ENCODE results near the gene NT5DC4.
A peak's percentile ranks its signal among the peaks of the same experiment; 100 is the strongest.

Gene NT5DC4

GRCh38 chr2:112724591-112725525 is 4.0 kb downstream of the NT5DC4 start:
- no peak for DNase-seq

DNA sequence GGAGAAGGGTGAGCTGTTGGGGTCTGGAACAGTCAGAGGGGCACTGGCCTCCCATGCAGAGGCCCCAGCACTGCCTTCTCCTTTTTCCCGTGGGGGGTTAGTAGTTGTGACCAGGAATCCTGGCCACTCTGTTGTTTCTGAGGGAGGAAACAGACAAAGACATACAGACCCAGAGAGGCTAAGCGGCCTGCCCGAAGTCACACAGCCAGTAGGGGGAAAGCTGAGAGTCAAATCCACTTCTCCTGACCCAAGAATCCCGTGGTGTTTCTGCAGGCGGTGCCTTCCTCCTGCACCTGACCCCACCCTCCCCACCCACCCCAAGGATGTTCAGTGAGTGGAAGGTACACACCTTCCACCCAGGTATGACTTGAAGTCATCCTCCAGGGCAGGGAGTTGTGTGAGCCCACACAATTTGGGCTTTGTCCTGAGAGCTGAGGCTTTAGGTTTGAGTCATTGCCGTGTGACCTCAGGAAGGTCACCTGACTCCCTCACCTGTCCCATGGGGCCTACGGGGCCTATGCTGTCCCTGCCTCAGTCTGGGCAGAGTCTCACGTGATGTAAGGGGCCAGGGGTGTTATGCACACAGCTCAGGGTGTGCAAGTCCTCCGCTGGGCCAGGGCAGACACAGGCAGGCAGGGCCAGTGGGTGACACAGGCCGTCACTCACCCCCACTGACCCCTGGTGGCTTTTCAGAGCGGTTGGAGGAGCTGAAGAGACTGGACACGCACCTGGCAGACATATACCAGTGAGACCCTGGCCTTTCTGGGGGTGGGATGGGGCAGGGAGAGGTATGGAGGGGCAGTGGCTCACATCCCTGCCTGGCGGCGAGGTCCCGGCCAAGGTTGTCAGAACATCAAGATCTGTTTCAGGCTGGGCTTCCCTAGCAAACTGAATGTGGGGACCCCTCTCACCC is 5.0 kb downstream of the NT5DC4 start:
- DNase-seq: no peak

- peak; percentile 72 for DNase-seq
These were observed 5.8 kb downstream of the NT5DC4 start for GRCh38 chr2:112726487-112727190.

- DNase-seq: no peak
These were observed 6.6 kb downstream of the NT5DC4 start for GRCh38 chr2:112727276-112728028.

DNA sequence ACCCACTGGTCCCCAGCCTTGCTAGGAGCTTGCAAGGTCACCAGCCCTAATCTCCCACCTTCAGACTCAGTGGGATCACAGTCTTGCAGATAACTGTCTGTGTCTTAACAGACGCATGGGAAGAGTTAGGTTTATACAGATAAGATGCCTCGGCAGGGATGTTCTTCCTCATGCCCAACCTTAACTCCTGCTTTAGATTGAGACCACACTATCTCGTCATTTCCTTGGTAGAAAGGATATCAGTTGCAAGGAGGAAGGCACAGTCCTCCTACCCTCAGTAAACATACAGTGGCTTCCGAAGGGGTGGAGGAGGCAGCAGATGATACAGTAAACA is 7.2 kb downstream of the NT5DC4 start:
- no peak for DNase-seq

DNA sequence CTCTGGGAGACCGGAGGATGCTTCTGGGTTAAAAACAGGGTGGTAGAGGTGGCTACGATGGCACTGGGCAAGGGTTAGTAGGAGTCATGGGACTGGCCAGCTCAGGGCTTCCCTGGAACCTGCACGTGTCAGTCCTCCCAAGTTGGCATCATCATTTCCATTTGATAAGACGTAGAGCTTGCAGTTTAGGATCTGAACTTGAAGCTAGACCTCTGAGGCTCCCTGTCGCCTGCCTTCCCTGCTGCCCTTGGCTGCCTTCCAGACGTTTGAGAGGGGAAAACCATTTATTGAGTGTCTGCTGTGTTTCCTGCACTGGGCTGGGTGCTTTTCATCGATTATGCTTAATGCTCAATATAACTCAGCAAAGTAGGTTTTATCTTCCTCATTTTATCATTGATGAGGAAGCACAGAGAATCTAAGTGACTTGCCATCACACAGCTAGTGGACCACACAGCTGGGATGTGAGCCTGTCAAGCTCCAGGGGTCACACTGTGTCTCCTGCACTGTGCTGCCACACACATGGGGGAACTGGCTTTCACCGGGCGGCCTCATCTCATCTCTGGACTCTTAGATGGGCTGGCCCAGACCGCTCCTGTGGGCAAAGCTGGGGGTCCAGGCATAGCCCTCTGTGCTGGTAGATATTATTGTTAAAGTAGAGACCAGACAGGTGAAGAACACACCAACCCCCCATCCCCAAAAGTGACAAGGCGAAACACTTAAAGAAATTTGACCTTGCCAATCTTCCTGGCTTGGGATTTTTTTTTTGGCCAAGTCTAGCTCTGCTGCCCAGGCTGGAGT is 7.8 kb downstream of the NT5DC4 start:
- no peak for DNase-seq

GRCh38 chr2:112730216-112730615 is 9.4 kb downstream of the NT5DC4 start:
- DNase-seq: no peak

DNA sequence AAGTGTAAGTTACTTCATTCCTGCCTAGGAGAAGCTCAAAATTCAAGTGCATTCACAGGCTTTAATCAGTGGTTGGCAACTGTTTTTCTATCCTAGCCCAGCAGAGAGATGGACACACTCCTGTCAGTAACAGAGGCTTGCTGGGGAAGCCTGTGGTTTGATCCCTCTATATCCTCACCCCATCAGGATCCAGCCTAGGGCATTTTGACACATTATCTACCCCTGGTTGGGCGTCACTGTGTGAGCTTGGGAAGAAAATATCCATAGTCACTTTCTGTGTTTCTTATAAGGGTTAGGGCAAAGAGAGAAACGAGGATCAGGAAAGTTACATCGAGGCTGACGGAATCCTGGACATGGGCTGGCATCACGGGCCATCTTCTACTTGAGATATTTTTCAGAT is 10.0 kb downstream of the NT5DC4 start:
- no peak for DNase-seq

GRCh38 chr2:112731479-112731878 is 10.7 kb downstream of the NT5DC4 start:
- no peak for DNase-seq

GRCh38 chr2:112733456-112733855 is 12.6 kb downstream of the NT5DC4 start:
- no peak for DNase-seq

- DNase-seq: no peak
These were observed 13.1 kb downstream of the NT5DC4 start for GRCh38 chr2:112733871-112734270.

DNA sequence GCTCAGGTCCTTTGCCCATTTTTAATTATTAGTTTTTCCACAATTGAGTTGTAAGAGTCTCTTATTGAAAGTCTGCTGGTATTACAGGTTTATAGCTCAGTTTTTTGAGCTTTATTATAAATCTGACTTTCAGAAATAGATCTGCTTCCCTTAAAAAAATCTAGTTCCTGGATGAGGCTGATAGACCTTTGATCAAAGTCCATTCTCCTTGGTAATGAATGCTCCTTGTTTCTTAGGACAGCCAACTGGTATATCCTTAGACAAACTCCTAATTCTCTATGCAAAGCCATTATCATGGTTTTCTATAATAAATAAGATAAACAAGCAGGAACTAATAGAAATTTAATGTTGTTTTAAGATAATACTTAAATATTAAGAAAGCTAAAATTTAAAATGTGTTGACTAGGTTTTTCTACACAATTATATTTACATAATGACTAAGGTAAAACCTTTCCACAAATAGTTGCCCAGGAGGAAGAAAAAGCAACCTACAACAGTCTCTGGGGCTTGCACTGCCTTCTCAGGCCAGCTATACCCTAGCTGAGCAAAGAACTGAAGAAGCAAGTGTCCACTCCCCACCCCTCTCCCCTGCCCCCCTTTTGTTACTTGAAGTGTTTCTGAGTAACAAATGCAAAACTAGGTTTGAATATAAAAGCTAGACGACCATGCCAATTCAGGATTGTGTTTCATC is 16.9 kb downstream of the NT5DC4 start:
- no peak for DNase-seq

DNA sequence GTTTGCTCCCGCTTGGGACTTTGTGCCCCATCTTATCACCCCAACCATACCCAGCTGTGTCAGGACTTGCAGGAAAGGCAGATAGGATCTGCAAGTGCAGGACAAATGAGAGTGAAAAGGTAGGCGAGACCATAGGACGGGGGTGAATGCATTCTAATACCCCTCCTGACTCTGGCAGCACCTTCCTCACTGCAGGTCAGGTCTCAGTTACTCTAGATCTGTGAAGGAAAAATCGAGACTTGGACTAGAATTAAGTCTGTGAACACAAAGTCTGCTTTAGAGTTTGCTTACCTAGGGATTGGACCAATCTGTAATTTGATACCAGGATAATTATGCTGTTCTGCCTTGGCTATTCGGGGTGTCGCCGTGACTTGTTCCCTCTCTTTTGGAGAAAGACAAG is 19.7 kb downstream of the NT5DC4 start:
- DNase-seq: no peak

DNA sequence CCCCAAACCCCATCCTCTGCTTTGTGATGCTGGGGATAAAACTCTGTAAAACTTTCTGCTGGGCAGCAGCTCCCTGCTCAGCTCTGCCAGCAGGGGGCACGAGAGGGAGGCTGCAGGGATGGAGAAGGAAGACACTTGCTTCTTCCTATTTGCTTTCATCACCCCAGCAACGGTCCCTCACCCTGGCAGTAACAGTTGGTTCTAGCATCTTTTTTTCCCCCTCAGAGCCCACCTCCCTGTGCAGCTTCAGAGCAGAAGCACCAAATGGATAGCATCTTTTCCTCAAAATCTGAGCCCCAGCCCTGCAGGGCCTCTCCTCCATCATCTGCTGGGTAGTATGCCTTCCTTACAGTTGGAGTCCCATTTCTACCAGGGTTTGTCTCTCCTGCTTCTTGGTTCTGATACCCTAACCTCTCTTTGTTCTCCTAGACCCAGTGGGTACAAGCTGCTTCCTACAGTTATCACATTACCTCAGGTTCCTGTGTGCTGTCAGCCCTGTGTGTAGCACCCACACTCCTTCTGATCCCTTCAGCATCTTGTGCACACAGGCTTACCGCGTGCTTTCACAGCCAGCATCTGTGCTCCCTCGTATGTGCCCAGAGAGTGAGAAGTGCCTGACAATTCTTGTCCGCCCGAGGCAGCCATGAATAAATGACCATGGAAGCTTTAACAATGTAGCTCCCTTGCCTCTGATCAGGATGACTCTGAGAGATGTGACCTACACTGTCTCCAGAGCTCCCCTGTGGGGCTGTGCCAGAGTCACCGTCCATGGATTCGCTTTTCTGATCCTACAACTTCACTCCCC is 29.1 kb downstream of the NT5DC4 start:
- DNase-seq: peak; percentile 3

DNA sequence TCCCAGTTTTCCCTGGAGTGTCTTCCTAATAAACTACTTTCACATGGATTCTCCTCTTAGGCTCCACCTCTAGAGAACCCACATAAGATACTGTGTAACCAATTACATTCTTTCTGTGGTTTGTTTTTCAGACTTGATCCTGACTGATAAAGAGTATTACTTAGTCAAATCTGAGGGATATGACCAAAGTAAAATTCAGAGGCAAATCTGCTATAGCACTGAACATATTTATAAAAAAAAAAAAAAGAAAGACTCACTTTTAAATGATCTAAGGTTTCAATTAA is 29.7 kb downstream of the NT5DC4 start:
- DNase-seq: no peak

- no peak for DNase-seq
These were observed 30.8 kb downstream of the NT5DC4 start for GRCh38 chr2:112751451-112752197.

DNA sequence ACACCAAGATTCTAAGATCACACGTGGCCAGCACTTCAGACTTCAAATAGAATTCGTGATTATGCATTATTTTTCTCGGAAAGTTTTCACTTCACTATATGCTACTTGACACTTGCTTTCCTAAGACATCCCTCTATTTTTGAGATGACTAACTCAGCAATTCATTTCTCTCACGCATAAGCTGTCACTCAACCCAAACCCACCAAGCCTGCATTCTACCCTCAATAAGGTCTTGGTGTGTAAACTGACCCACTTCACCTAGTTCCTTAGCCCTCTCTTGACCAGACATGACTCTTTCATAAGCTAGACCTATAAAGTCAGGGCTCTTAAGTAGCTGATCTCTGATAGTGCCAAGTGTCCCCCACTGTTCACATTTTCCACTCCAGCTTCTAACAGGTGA is 31.8 kb downstream of the NT5DC4 start:
- DNase-seq: no peak

- no peak for DNase-seq
These were observed 33.7 kb downstream of the NT5DC4 start for GRCh38 chr2:112754564-112754963.

DNA sequence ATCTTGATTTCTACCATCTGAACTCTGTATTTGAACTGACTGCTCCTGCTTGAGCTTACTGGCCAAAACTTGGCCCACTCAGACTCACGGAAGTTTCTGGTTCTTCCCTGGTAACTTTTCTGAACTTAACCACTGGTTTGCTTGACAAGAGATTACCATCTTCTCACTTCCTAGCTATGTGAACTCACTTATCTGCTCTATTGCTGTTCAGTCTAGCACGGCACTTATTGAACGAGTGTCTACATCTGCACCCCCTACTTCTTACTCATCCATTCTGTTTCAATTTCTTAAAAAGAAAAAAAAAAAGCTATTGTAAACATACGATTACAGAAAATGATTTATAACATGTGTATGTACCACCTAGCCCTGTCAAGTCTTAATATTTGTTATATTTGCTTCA is 34.6 kb downstream of the NT5DC4 start:
- no peak for DNase-seq

- DNase-seq: no peak
These were observed 35.4 kb downstream of the NT5DC4 start for GRCh38 chr2:112756207-112756606.

Data from DMS 273 treated with DMSO at 0.1 percent for 48 hours (cell line).